Measurements from ENCODE around the gene ZNF697.

ZNF697 gene

GRCh38 chr1:119660253-119661083, 12.4 kb upstream of the ZNF697 start:
- no peak for DNase-seq

- DNase-seq, result no peak
Measured at GRCh38 chr1:119659628-119660027, 11.6 kb upstream of the ZNF697 start.

DNA sequence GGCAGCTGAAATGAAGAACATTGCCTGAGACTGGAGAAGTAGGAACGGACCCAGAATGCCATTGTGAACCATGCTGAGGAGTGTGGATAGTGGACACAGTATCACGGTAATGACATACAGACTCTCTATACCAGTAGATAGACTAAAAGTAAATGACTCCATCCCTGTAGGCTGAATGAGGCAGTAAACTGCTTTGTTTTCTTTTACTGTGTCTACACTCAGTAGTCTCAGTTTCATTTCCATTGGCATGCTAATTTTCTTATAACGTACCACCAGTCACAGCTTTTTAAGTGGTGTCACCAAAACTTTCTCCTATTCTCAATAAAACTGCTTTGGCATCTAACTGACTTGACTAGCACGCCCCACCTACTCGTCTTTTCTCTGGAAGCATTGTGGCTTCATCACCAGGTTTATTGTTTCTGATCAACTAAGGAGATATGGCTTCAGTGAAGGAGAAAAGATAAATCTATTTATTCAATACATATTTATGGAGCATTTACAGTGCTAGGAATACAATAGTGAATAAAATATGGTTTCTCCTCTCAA, 8.4 kb upstream of the ZNF697 start:
- no peak for DNase-seq

- DNase-seq, result no peak
Measured at GRCh38 chr1:119655154-119655553, 7.1 kb upstream of the ZNF697 start.

- no peak for DNase-seq
Measured at GRCh38 chr1:119653839-119654170, 5.7 kb upstream of the ZNF697 start.

DNA sequence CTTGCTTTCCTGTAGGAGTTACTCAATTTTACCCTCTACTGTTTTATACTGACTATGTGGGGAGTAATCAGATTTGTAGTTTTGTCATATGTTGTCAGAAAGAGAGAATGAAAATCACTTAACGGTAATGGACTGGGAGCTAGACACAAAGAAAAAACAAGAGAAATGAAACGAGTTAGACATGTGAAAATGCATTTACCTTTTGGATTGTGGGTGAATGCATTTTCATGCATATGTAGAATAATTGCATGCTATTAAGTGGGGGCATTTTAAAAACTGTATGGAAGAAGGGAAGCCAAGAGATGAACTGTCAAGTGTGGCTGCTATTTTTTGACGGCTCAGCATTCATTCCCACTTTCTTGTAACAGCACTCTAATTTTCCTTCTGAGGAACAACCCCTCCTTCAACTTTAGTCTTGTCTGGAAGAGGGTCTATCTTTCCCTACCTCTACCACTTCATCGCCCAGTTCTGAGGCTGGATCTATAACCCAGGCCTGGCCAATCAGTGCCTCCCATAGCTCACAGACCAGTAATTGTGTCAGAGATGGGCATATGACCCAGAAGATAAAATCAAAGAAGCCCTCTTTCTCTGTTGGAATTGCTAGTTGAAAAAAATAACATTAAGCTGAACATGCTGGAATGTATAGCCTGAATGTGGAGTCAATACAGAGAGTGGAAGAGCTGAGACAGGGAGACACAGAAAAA, 5.2 kb upstream of the ZNF697 start:
- no peak for DNase-seq

GRCh38 chr1:119652587-119652986, 4.5 kb upstream of the ZNF697 start:
- no peak for DNase-seq

DNA sequence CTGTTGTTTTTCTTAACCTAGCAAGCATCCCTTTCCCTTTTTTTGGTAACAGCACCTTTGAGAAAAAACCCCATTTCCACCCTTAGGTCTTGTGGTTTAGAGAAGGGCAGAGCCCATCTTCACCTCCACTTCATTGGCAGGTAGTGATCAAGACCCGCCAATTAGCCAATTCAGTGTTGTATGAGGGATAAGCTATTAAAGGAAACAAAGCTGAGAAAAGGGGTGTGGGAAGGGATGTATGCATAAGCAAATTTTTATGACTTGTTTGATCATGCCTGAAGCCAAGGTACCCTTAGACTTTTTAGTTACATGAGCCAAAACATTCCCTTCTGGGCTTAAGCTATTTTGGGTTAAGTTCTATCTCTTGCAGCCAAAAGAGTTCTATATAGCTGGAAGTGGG, 3.6 kb upstream of the ZNF697 start:
- no peak for DNase-seq

DNA sequence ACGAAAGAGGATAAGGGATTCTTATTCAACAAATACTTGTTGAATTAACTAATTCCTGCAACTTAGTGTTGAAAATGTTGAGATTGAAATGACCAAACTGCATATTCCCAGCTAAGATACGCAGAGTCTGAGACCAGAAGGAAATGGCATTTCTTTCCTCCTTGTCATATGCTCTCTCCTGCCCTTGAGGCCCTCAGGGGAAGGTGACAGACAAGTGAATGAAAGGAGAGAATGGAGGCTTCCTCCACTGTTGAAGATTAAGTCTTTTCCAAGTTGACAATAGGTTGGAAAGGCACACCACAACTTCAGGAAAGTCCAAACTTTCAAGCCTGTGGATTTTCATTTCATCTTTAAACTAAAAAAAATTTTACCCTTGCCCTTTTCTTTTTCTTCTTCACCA, 3.1 kb upstream of the ZNF697 start:
- no peak for DNase-seq

DNA sequence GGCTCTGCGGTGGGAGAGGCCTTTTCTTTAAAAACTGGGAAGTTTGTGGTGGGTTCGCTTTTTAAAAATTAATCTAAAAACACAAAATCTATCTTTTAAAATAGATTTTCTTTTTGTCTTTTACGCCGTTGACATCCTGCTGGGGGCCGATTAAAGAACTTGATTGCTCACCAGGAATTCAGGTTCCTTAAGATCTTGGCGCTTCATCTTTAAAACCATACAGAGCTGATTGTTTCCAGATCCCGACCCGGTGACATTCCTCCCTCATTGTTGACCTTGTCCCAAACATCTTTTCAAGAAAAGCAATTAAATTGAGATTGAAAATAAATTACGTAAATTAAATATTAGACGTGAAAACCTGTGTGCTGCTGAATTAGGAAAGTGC, 546 bp upstream of the ZNF697 start:
- no peak for DNase-seq

DNA sequence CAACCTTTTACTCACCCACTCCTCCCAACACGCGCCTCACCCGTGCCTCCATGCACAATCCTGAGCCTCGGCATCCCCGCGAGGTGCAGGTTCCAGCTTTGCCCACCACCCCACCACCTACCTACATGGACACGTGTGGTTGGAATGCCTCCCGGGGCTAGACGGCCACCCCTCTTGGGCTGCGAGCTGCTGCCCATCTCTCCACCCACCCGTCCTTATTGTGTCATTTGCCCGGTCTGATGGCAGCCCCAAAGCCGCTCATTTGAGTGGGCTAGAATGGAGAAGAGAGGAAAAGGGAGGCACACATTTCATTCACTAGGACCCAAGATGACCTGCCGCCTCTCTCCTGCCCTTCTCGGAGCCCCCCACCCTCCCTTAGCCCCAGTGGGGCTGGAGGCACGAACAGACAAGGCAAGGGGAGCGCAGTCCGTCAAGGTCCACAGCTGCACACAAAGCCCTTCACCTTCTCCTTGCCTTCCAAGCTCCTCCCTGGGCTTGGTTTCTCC, 785 bp downstream of the ZNF697 start:
- DNase-seq, result no peak

DNA sequence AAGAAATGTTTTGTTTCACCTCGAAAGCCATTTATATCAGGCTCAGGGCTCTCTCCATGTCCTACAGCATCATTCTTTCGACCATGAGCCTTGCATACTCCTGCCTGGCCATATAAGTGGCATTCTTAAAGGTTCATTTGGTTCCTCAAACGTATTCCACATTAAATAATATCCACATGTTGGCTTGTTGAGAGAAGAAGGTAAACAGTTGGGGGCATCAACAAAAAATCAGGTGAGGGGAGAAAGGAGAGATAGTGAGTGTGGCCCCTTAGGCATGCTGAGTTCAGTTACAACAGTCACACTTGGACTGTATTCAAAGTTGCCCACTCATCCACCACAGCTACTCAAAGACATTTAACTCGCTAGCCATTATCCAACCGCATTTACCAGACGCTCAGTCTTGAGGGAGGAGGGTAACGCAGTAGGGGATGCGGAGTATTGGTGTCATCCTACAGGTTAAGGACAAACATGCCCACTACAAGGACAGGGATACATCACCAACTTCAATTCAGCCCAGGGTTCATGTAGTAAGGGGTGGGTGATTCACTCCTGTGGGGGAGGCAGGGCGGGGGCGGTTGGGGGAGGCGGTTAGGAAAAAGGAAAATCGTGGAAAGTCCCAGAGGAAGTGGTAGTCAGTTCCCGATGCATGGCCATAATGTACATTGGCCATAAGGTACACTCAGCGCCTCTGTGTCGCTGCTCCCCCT, 1.4 kb downstream of the ZNF697 start:
- DNase-seq, result no peak

DNA sequence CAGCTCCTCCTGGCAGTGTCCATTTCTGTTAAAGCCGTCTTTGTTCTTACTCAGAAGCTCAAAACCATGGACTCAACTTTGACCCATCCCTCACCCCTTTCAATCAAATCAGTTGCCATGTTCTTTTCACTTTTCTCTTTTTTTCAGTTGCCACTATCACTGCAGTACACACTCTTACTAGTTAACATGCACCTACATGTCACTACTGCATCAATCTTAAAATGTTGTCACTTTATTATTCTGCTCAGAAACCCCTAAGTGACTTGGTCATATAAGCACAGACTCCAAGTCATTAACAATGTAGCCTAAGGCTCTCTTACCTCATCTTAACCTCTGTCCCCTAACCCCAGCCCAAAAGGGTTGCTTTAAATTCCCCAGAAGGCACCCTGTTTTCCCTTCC, 9.0 kb downstream of the ZNF697 start:
- no peak for DNase-seq

DNA sequence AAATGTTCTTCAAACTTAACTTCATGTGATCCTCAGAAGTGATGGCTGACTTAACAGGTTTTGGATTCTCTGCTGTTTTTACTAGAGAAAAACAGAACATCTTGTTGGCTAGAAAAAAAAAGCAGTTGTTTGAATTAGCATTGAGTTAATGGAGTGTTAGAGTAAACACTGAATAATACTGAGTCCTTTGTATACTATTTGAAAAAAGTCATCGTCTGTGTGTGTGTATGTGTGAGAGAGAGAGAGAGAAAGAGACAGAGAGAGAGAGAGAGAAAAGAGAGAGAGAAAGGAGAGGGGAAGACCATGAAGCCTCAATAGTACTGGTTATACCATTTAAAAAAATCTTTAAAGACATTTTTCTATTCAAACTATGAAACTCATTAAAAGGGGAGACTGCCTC, 10.4 kb downstream of the ZNF697 start:
- no peak for DNase-seq

GRCh38 chr1:119636491-119637089, 11.5 kb downstream of the ZNF697 start:
- no peak for DNase-seq

DNA sequence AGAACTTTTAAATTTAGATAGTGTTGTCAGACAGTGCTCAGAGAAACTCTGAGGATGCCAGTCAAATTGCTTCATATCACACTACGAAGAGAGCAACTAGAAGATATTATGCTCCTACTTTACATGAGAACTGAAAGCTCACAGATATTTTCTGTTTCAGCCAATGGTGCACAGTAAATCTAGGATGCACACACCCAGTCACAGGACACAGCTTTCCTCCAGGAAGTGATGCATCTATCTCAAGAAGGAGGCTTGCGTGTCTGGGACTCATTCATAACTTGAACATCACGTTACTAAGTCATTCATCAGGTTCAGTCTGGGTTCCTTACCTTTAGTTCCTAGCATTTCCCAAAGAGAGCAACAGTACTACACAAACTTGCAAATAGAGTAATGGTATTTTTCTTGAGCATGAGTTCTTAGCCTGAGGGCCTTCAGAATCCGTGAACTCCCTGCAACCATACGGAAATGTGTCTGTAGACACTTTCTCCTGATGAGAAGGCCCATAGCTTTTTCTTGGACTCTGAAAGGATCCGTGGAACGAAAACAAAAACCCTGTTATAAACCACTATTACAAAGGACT, 12.2 kb downstream of the ZNF697 start:
- DNase-seq, result no peak

- DNase-seq, result no peak
Measured at GRCh38 chr1:119634016-119634415, 14.1 kb downstream of the ZNF697 start.

- no peak for DNase-seq
Measured at GRCh38 chr1:119633575-119633974, 14.5 kb downstream of the ZNF697 start.

GRCh38 chr1:119632841-119633240, 15.2 kb downstream of the ZNF697 start:
- DNase-seq, result no peak

- DNase-seq, result no peak
Measured at GRCh38 chr1:119632103-119632490, 16.0 kb downstream of the ZNF697 start.

GRCh38 chr1:119631433-119632102, 16.5 kb downstream of the ZNF697 start:
- DNase-seq, result no peak

GRCh38 chr1:119631086-119631432, 17.0 kb downstream of the ZNF697 start:
- no peak for DNase-seq

All from NCI-H510A (cell line).